NCI-H2081 (cell line): ENCODE results near the gene CLCN7.
A peak's percentile ranks its signal among the peaks of the same experiment; 100 is the strongest.

Experiments used
- DNase-seq, 2 experiments: peaks; one replicate each; lab custom pipeline; 2025; lab: John Stamatoyannopoulos, UW

The CLCN7 gene

GRCh38 chr16:1503110-1503955 is 28.5 kb upstream of the CLCN7 start:
- no peak for DNase-seq

GRCh38 chr16:1502092-1503004 is 27.5 kb upstream of the CLCN7 start:
- no peak for DNase-seq

GRCh38 chr16:1501630-1502029 is 26.8 kb upstream of the CLCN7 start:
- no peak for DNase-seq

GRCh38 chr16:1500465-1501150 is 25.8 kb upstream of the CLCN7 start:
- DNase-seq: no peak

- DNase-seq: no peak
These were observed 25.1 kb upstream of the CLCN7 start for GRCh38 chr16:1499756-1500464.

GRCh38 chr16:1498899-1499676 is 24.3 kb upstream of the CLCN7 start:
- DNase-seq: no peak

- DNase-seq: no peak
These were observed 22.3 kb upstream of the CLCN7 start for GRCh38 chr16:1497014-1497598.

- DNase-seq: no peak
These were observed 21.6 kb upstream of the CLCN7 start for GRCh38 chr16:1496464-1496863.

- DNase-seq: no peak
These were observed 21.0 kb upstream of the CLCN7 start for GRCh38 chr16:1495889-1496262.

GRCh38 chr16:1495211-1495888 is 20.5 kb upstream of the CLCN7 start:
- no peak for DNase-seq

- DNase-seq: no peak
These were observed 19.9 kb upstream of the CLCN7 start for GRCh38 chr16:1494711-1495110.

- DNase-seq: peak; percentile 19 to 24
These were observed 19.4 kb upstream of the CLCN7 start for GRCh38 chr16:1494129-1494640.

- DNase-seq: no peak
These were observed 18.9 kb upstream of the CLCN7 start for GRCh38 chr16:1493746-1494094.

GRCh38 chr16:1492923-1493745 is 18.3 kb upstream of the CLCN7 start, which contains the start of gene TELO2:
Gene TELO2, plus strand, starts transcription at chr16:1493360. Its CDS starts 922 bp downstream, at chr16:1494282.
- peak; percentile 66 to 76 for DNase-seq

- DNase-seq: no peak
These were observed 17.5 kb upstream of the CLCN7 start for GRCh38 chr16:1492082-1492922.

- peak in 1 of 2 experiments; percentile 10 for DNase-seq
These were observed 16.5 kb upstream of the CLCN7 start for GRCh38 chr16:1491327-1491726.

GRCh38 chr16:1489077-1489476 is 14.2 kb upstream of the CLCN7 start:
- DNase-seq: no peak

- DNase-seq: no peak
These were observed 13.8 kb upstream of the CLCN7 start, which contains the start of gene PTX4 for GRCh38 chr16:1488619-1489018. Gene PTX4, minus strand, starts transcription at chr16:1488944. Its CDS starts 35 bp downstream, at chr16:1488909.
